Skeletal muscle satellite cell (primary cell): ENCODE measurements around the gene TENT5C.

Experiments
- H3K27me3 ChIP-seq: 2 replicates; pipeline ENCODE4 v1.7.0; 2013; ENCODE audit warnings: low read length; ENCODE audit not compliant: control insufficient read depth, insufficient read depth
- H3K36me3 ChIP-seq: 2 replicates; pipeline ENCODE4 v1.7.0; 2013; ENCODE audit warnings: mild to moderate bottlenecking, control low read depth, low read length; ENCODE audit not compliant: insufficient read depth
- H3K4me1 ChIP-seq: 2 replicates; pipeline ENCODE4 v1.7.0; 2013; ENCODE audit warnings: low read length; ENCODE audit not compliant: control insufficient read depth, insufficient read depth
- H3K4me2 ChIP-seq: 2 replicates; pipeline ENCODE4 v1.7.0; 2013; ENCODE audit warnings: mild to moderate bottlenecking, low read length
- H3K4me3 ChIP-seq: 2 replicates; pipeline ENCODE4 v1.7.0; 2013; ENCODE audit warnings: low read length
- H3K9ac ChIP-seq: 2 replicates; pipeline ENCODE4 v1.7.0; 2013; ENCODE audit warnings: mild to moderate bottlenecking, low read depth, low read length, moderate library complexity
- H3K9me3 ChIP-seq: replicated peaks from 2 replicates; pipeline ENCODE4 v1.7.0; 2013; ENCODE audit warnings: mild to moderate bottlenecking, control low read depth, low read length

Gene TENT5C

DNA sequence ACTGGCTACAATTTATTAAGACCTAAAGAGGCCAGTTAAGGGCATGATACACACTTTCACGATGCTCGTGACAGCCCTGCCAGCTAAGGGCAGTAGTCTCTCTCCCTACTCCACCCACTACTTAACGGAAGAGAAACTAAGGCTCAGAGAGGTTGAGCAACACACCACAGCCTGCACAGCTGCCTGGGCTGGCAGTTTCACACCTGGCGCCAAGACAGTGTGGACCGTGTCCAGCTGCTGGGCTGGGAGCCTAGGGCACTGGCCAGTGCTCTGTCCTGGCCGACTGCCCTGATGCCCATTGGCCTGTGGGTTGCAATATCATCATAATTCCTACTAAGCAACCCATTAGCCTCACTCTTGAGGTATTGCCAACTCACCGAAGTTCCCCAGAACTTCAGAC lies 27.6 kb downstream of the TENT5C start:
- H3K36me3 ChIP-seq, result no peaks in the 10 kb centered on the region
- H3K27me3 ChIP-seq, result peaks cover 24% of the 10 kb centered on the region
- no peak overlapping the region for H3K4me3 ChIP-seq
- H3K4me2 ChIP-seq, result no peak overlapping the region
- H3K4me1 ChIP-seq, result no peaks in the 10 kb centered on the region
- H3K9ac ChIP-seq, result no peak overlapping the region
- H3K9me3 ChIP-seq, result no peaks in the 10 kb centered on the region

DNA sequence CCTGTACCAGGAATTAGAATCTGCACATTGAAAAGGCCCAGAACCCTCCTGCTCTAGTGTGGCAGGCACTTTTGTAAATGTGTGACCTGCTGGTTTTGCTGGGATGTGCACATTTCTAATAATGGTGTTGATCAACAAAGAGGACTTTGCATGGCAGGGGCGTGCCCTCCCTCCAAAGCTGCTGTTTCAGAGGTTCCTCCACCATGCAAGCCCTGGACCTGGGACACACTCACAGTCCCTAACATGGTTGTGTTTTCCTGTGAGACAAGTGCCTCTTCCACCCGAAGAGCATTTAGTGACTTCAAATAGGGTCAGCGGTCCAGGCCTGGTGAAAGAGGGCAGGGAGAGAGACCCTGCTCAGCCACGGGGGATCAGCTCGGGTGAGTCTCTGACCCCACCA lies 28.1 kb downstream of the TENT5C start:
- H3K4me1 ChIP-seq, result no peaks in the 10 kb centered on the region
- no peaks in the 10 kb centered on the region for H3K9me3 ChIP-seq
- peaks cover 19% of the 10 kb centered on the region for H3K27me3 ChIP-seq
- H3K4me2 ChIP-seq, result no peak overlapping the region
- no peak overlapping the region for H3K9ac ChIP-seq
- no peaks in the 10 kb centered on the region for H3K36me3 ChIP-seq
- H3K4me3 ChIP-seq, result no peak overlapping the region

DNA sequence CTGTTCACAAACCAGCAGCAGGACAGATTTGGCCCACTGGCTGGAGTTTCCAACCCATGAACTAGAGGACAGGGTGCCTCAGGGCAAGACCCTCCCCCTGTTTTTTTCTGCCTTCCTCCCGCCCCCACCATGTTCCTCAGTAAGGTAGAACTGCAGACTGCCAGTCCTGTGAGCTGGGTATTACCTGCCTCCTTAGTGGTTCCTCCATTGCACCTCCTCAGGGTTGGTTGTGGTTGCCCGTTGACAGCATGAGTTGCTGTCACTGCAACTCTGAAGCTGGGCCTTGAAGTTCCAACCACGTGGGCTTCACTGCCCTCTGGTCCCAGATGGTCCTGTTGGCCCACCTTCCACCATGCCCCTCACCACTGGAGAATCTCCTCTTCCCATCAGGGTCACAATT lies 28.8 kb downstream of the TENT5C start:
- Histone ChIP-seq H3K4me1 (no peaks in the 10 kb centered on the region), H3K9ac (no peak overlapping the region), H3K4me3 (no peak overlapping the region), H3K36me3 (no peaks in the 10 kb centered on the region), H3K4me2 (no peak overlapping the region), H3K27me3 (peaks cover 15% of the 10 kb centered on the region), H3K9me3 (no peaks in the 10 kb centered on the region)

DNA sequence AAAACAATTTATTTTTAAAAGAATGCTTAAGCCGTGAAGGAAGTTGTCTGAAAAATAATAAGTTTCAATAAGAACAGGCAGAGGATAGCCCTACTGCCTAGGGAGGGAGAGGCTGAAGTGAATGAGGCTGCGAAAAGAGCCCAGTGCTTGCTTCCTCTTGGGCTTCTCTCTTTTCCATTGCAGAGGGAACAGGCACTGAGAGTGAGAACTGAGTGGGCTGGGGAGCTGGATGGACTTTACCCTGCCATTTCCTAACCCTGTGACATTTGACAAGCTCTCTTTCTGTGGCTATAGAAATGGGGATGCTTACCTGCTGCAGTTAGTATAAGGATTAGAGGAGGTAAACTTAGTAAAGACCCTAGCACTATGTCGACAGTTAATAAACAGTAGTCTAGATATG lies 30.0 kb downstream of the TENT5C start:
- Histone ChIP-seq H3K4me2 (no peak overlapping the region), H3K9ac (no peak overlapping the region), H3K4me1 (no peaks in the 10 kb centered on the region)

DNA sequence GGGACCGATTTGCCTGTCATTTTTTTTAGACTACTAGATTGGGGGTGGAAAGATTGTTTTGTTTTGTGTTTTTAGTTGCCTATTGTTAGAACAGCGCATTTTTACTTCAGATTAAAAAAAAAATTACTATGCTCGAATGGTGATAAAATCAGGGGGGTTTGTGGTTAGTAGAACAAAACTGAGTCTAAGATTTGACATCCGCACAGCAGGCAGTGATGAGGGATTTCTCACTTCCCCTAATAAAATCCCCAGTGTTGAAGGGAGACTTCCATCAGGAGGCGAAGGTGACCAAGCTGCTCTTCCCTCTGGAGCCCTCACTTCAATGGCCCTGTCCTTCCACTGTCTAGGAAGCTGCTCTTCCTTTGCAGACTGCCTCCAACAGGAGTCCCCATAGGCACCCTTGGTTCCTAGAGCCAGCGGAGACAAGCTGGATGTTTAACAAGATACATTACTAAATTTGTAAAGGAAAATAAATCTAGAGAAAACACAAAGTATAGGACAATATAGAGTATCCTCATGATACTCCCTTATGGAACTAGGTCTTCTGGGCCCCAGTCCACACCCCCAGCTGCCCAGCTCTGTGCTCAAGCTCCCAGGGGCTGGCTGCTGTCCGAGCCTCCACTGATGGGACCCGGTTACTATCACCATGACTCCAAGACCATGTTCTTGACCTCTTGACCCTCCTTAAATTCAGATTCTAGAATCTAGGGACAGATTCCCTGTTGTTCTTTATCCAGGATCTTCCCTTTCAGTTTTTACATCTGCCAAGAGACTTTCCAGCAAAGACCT lies 31.0 kb downstream of the TENT5C start:
- Histone ChIP-seq H3K27me3 (peaks cover 14% of the 10 kb centered on the region), H3K4me3 (no peak overlapping the region), H3K9me3 (no peaks in the 10 kb centered on the region), H3K36me3 (no peaks in the 10 kb centered on the region), H3K4me2 (no peak overlapping the region), H3K9ac (no peak overlapping the region), H3K4me1 (no peaks in the 10 kb centered on the region)

More for the DNA sequence above, 30.0 kb downstream of the TENT5C start:
- Histone ChIP-seq H3K36me3 (no peaks in the 10 kb centered on the region), H3K27me3 (peaks cover 16% of the 10 kb centered on the region), H3K9me3 (no peaks in the 10 kb centered on the region), H3K4me3 (no peak overlapping the region)

DNA sequence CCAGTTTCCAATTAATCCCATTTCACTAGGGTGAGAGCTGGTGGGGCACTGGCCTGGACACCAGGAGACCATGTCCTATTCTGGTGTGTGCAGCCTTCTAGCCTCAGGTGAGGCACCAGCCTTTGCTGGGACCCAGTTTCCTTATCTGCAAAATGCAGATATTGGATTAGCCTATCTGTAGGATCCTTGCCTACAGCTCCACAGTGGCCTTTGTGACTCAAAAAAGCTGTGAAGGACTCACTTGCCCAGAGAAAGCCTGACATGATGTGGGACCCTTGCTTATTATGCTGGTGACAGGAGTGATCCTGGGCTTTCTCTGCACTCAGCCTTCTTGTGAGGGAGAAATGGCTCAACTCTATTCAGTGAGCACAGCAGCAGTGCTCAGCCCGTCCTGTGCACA lies 32.3 kb downstream of the TENT5C start:
- Histone ChIP-seq H3K36me3 (no peaks in the 10 kb centered on the region), H3K9me3 (no peaks in the 10 kb centered on the region), H3K4me1 (no peaks in the 10 kb centered on the region), H3K4me3 (no peak overlapping the region), H3K27me3 (peaks cover 9% of the 10 kb centered on the region), H3K4me2 (no peak overlapping the region), H3K9ac (no peak overlapping the region)

DNA sequence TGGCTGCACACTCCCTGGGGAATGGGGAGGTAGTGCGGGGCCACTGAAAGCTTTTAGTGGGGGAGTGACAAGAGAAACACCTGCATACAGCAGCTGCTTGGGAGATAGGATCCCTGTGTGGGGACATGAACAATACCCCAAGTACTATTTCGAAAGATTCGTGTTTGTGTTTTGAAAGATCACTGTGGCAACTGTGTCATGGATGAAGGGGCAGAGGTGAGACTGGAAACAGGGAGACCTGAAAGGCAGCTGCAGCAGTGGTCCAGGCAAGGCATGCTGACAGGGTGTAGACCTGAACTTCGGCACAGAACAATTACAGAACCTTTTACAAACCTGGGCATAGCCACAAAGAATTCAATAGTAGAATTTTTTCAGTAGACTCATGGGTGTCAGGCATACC lies 32.9 kb downstream of the TENT5C start:
- Histone ChIP-seq H3K4me3 (no peak overlapping the region), H3K27me3 (peaks cover 9% of the 10 kb centered on the region), H3K4me1 (no peaks in the 10 kb centered on the region), H3K9me3 (no peaks in the 10 kb centered on the region), H3K4me2 (no peak overlapping the region), H3K9ac (no peak overlapping the region), H3K36me3 (no peaks in the 10 kb centered on the region)

DNA sequence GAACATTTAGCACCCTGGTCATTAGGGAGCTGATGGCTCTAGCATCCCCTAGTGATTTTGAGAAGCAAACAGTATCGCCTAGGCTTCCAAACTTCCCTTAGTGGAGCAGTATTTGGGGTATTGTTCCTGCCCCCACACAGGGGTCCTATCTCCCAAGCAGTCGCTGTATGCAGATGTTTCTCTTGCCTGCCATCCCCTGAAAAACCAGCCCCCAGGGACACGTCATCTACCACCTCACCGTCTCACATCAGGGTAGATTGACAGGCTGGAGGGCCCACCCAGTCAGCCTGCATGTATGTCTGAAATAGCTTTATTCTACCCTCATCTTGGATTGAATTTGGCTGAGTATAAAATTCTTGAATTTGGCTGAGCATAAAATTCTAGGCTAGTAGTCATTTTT lies 33.9 kb downstream of the TENT5C start:
- no peaks in the 10 kb centered on the region for H3K4me1 ChIP-seq
- no peak overlapping the region for H3K9ac ChIP-seq
- H3K4me2 ChIP-seq, result no peak overlapping the region
- H3K4me3 ChIP-seq, result no peak overlapping the region
- H3K27me3 ChIP-seq, result peaks cover 9% of the 10 kb centered on the region
- H3K36me3 ChIP-seq, result no peaks in the 10 kb centered on the region
- no peaks in the 10 kb centered on the region for H3K9me3 ChIP-seq

DNA sequence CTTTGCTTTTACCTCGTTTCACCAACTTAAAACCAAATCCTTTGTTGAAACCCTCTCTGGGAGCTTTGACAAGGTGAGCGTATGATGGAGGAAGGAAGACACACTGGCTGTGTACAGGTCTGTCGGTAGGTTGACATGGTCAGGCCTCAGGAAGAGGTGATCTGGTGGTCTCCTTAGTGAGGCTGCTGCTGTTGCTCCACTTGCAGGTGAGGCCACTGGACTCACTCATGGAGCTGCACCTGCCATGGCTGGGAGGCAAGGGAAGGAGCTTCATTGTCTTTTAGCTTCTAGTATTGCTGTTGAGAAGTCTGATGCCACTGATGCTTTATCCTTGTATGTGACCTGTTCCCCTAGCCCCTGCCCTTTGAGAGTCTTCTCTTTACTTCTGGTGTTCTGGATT lies 35.7 kb downstream of the TENT5C start:
- Histone ChIP-seq H3K27me3 (peaks cover 11% of the 10 kb centered on the region), H3K4me1 (no peaks in the 10 kb centered on the region), H3K9ac (no peak overlapping the region), H3K36me3 (no peaks in the 10 kb centered on the region), H3K9me3 (no peaks in the 10 kb centered on the region), H3K4me2 (no peak overlapping the region), H3K4me3 (no peak overlapping the region)

DNA sequence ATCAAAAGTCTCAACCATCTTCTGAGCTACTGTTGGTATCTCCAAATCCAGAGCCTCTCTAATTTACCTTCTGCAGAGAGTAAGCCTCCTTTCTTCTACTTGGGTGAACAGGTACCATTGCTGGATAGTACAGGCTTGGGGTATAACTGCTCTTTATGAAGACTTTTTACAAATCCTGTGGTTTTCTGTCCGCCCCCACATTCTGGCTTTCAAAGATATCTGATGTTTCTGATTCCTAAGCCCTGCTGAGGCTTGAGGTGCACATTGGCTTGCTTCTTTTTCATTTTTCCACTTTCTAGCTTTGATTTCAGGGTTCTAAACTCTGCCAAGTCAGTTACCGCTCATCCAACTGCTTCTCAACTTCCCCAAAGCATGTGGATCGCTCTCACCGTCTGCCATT lies 37.1 kb downstream of the TENT5C start:
- H3K4me1 ChIP-seq, result no peaks in the 10 kb centered on the region
- H3K9me3 ChIP-seq, result no peaks in the 10 kb centered on the region
- H3K4me3 ChIP-seq, result no peak overlapping the region
- no peak overlapping the region for H3K4me2 ChIP-seq
- H3K36me3 ChIP-seq, result no peaks in the 10 kb centered on the region
- no peak overlapping the region for H3K9ac ChIP-seq
- H3K27me3 ChIP-seq, result peaks cover 11% of the 10 kb centered on the region

DNA sequence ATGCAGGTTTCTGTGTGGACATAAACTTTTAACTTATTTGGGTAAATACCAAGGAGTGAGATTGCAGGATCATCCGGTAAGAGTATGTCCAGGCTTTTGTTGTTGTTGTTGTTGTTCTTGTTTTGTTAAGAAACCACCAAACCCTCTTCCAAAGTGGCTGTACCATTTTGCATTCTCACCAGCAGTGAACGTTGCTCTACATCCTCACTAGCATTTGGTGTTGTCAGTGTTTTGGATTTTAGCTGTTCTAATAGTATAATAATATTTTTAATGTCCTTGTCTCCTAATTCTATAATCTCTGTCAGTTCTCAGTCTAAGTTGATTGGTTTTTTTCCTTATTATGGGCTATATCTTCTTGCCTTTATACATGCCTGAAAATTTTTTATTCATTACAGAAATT lies 37.8 kb downstream of the TENT5C start:
- Histone ChIP-seq H3K9ac (no peak overlapping the region), H3K9me3 (no peaks in the 10 kb centered on the region), H3K4me1 (no peaks in the 10 kb centered on the region), H3K27me3 (peaks cover 11% of the 10 kb centered on the region), H3K4me2 (no peak overlapping the region), H3K4me3 (no peak overlapping the region), H3K36me3 (no peaks in the 10 kb centered on the region)

DNA sequence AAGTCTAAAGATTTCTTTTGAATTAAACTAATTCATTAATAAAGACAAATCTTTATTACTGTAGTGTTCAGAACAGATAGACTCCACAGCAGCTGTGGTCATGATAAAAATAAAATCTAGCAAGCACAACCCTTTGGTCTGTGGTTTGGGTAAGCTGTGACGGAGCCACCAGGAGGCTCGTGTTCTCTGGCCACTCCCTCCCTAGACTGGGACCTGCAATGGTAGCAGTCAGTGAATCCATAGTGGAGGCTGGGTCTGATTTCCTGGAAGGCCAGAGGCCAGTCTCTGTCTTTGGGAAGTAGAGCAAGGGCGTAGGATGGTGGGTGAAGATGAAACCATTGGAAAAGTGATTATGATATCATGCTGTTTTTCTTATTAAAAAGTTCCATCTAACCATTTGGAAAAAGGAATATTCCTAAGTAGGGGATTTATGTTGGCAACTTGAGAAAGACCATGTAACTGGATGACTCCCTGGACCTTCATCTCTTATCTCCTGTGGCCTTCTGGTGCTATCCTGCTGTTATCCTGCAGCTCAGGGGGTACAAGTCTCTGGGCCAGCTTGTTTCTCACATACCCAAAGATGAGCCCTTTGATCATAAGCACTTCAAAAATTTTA lies 39.0 kb downstream of the TENT5C start:
- no peak overlapping the region for H3K4me2 ChIP-seq
- no peak overlapping the region for H3K9ac ChIP-seq
- H3K4me3 ChIP-seq, result no peak overlapping the region
- no peaks in the 10 kb centered on the region for H3K9me3 ChIP-seq
- peaks cover 9% of the 10 kb centered on the region for H3K27me3 ChIP-seq
- H3K36me3 ChIP-seq, result no peaks in the 10 kb centered on the region
- no peaks in the 10 kb centered on the region for H3K4me1 ChIP-seq
